Smooth muscle cell (in vitro differentiated cells): Measurements from ENCODE around the gene KIF16B. TPM values are rescaled to one million over a fixed set of nuclear protein-coding genes. Genes with fewer than 3 reads are reported as not detected.

ENCODE experiments used
- DNase-seq: peaks from one replicate; lab custom pipeline; 2025; ENCODE audit not compliant: unreplicated experiment; lab: John Stamatoyannopoulos, UW
- H2AFZ ChIP-seq: fragments of 200-600 bp; sonication (generic); 2 replicates; pipeline ENCODE4 v1.6.0; 2016; ENCODE audit warnings: antibody characterized with exemption, low read depth, mild to moderate bottlenecking
- H3F3A ChIP-seq: fragments of 200-600 bp; sonication (generic); 2 replicates; pipeline ENCODE4 v1.6.0; 2017; ENCODE audit warnings: antibody characterized with exemption, low read depth
- H3K27ac ChIP-seq: fragments of 200-600 bp; sonication (generic); 2 replicates; pipeline ENCODE4 v1.5.1; 2016; ENCODE audit warnings: low read depth, mild to moderate bottlenecking
- H3K27me3 ChIP-seq: fragments of 200-600 bp; sonication (generic); 2 replicates; pipeline ENCODE4 v1.6.1; 2016; ENCODE audit warnings: low read depth, mild to moderate bottlenecking
- H3K36me3 ChIP-seq: fragments of 200-600 bp; sonication (generic); 2 replicates; pipeline ENCODE4 v1.5.1; 2016; ENCODE audit warnings: low read depth
- H3K4me1 ChIP-seq: fragments of 200-600 bp; sonication (generic); 2 replicates; pipeline ENCODE4 v1.5.1; 2016; ENCODE audit warnings: low read depth
- H3K4me2 ChIP-seq: fragments of 200-600 bp; sonication (generic); 2 replicates; pipeline ENCODE4 v1.6.0; 2016; ENCODE audit warnings: mild to moderate bottlenecking
- H3K4me3 ChIP-seq: fragments of 200-600 bp; sonication (generic); 2 replicates; pipeline ENCODE4 v1.5.1; 2016; ENCODE audit warnings: mild to moderate bottlenecking
- H3K79me2 ChIP-seq: fragments of 200-600 bp; sonication (generic); 2 replicates; pipeline ENCODE4 v1.6.0; 2016; ENCODE audit warnings: low read depth, mild to moderate bottlenecking
- H3K9ac ChIP-seq: fragments of 200-600 bp; sonication (generic); 2 replicates; pipeline ENCODE4 v1.6.0; 2016; ENCODE audit warnings: low read depth
- H3K9me3 ChIP-seq: fragments of 200-600 bp; sonication (generic); replicated peaks from 2 replicates; pipeline ENCODE4 v1.5.1; 2016; ENCODE audit warnings: low read depth
- H4K20me1 ChIP-seq: fragments of 200-600 bp; sonication (generic); 2 replicates; pipeline ENCODE4 v1.6.0; 2016; ENCODE audit warnings: low read depth
- WGBS: methylation state at CpG from one replicate; pipeline ENCODE4 v1.1.7; 2016; ENCODE audit warnings: low lambda C conversion rate; 5-methylcytosine and 5-hydroxymethylcytosine counted together
- polyA plus RNA-seq: library from polyadenylated mRNA; unstranded; fragments of >200 nt; fragmentation: Nextera tagmentation; extraction: Ambion mirVana; gene quantifications from 2 replicates; pipeline ENCODE4 v1.2.1, GENCODE V29; 2016
- total RNA-seq: library from RNA; depleted of rRNA; stranded (reverse); fragments of >200 nt; gene quantifications from 2 replicates; pipeline ENCODE4 v1.2.3, GENCODE V29; 2014
- TF ChIP-seq, protein P1 (sequence below): fragments of 200-600 bp; sonication (generic); IDR thresholded peaks from 2 replicates; pipeline ENCODE4 v1.5.1; 2017; ENCODE audit warnings: borderline replicate concordance, mild to moderate bottlenecking, antibody characterized with exemption; ENCODE audit not compliant: insufficient read depth, poor library complexity, severe bottlenecking

Gene KIF16B
- total and polyA plus RNA-seq, 2 experiments from 2014 or later, result 3.6 to 12.9 TPM

DNA sequence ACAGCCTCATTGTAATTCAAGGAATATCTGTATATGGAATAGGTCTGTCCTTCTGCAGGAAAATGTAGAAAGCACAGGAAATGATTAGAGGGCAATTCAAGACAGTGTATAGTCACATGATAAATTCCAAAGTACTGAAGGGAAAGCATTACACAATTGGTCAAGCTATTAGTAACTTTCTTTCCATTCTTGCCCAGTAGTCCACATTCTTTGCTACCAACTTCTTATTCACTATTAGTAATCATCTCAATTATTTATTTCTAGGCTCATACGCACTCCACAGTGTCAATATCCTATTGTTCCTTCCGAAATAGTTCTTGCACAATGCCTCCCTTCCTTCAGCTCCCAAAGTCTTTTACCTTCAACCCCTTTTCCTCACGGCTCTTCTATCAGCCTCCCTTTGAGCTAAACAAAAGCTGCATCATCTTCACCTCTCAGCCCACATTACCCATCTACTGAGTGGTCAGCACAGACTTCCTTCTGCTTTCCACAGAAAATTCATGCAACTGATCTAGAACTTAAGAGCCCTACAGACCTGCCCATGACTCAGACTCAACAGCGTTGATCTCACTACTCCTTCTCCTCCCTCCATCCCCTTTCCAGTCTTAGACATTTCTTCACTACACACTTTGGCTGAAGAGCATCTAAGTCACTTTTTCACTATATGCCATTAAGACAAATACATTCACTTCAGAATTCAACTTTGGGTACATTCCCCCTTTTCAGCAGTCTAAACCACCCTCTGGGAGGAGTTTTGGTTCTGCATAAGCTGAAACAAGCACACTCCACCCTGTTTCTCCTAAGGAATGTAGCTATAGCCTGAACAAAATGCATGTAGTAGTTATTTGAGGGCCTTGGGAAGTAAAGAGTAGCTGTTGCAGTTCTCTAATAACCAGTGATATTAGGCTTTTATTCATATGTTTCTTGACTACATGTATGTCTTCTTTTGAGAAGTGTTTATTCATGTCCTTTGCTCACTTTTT is 157.9 kb downstream of the KIF16B start:
- Histone ChIP-seq H3K4me1 (no peaks in the 10 kb centered on the region), H3K4me2 (no peak overlapping the region), H3K4me3 (no peak overlapping the region), H3K36me3 (peaks cover 3% of the 10 kb centered on the region), H3K9ac (no peak overlapping the region), H3K27me3 (no peaks in the 10 kb centered on the region), H3K9me3 (no peaks in the 10 kb centered on the region), H3K27ac (no peak overlapping the region), H2AFZ (no peak overlapping the region), H3K79me2 (no peaks in the 10 kb centered on the region), H3F3A (no peaks in the 10 kb centered on the region), H4K20me1 (no peaks in the 10 kb centered on the region)
- no peak for DNase-seq
- TF ChIP-seq, protein P1, sequence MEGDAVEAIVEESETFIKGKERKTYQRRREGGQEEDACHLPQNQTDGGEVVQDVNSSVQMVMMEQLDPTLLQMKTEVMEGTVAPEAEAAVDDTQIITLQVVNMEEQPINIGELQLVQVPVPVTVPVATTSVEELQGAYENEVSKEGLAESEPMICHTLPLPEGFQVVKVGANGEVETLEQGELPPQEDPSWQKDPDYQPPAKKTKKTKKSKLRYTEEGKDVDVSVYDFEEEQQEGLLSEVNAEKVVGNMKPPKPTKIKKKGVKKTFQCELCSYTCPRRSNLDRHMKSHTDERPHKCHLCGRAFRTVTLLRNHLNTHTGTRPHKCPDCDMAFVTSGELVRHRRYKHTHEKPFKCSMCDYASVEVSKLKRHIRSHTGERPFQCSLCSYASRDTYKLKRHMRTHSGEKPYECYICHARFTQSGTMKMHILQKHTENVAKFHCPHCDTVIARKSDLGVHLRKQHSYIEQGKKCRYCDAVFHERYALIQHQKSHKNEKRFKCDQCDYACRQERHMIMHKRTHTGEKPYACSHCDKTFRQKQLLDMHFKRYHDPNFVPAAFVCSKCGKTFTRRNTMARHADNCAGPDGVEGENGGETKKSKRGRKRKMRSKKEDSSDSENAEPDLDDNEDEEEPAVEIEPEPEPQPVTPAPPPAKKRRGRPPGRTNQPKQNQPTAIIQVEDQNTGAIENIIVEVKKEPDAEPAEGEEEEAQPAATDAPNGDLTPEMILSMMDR, result no peak
- 92% methylated on average over 4 of the region's 4 CpGs for WGBS

DNA sequence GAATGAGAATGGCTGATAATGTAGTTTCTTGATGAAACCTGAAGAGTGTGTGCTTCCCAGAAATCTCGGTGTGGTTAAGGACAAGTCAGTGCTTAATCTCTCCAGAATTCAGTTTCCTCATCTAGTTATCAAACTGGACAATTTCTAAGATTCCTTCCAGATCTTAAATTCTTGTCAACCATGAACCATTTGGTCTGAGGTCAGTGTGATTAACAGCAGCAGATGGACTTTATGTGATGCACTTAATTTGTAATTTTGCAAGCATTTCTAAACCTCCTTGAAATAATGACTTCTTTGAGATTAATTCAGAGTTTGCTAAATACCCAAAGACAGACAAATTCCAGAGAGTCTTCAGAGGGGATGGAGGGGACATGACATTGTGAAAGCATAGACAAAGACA is 160.3 kb downstream of the KIF16B start:
- Histone ChIP-seq H3K9me3 (no peaks in the 10 kb centered on the region), H3K4me2 (no peak overlapping the region), H3K27me3 (no peaks in the 10 kb centered on the region), H3K4me3 (no peak overlapping the region), H3F3A (no peaks in the 10 kb centered on the region), H2AFZ (no peak overlapping the region), H4K20me1 (no peaks in the 10 kb centered on the region), H3K4me1 (no peaks in the 10 kb centered on the region), H3K36me3 (peaks cover 3% of the 10 kb centered on the region), H3K79me2 (no peaks in the 10 kb centered on the region), H3K9ac (no peak overlapping the region), H3K27ac (no peak overlapping the region)
- TF ChIP-seq, protein P1, result no peak
- DNase-seq, result no peak
- 100% methylated on average over 1 of the region's 1 CpG for WGBS

DNA sequence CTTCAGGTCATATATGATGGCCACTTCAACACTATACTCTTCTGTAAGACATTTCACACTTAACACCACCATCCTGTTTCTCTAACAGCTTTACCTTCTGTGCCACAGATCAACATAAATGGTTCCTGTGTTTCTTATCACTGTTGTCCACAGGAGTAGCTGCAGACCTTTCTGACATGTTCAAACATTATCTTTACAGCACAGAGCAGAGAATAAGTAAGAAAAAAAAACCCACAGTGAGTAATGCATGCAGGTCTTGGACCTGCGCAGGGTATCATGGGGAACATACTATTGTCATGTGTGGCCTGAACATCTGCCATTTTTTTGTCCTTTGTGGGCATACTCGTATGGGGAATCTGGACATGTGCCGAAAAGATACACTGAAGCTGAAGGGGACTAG is 161.9 kb downstream of the KIF16B start:
- no peaks in the 10 kb centered on the region for H3K9me3 ChIP-seq
- H4K20me1 ChIP-seq, result no peaks in the 10 kb centered on the region
- no peak overlapping the region for H2AFZ ChIP-seq
- no peak overlapping the region for H3K9ac ChIP-seq
- DNase-seq, result no peak
- H3F3A ChIP-seq, result no peaks in the 10 kb centered on the region
- TF ChIP-seq, protein P1, result no peak
- H3K27ac ChIP-seq, result no peak overlapping the region
- WGBS, result 98% methylated on average over 3 of the region's 3 CpGs
- no peaks in the 10 kb centered on the region for H3K27me3 ChIP-seq
- peaks cover 3% of the 10 kb centered on the region for H3K36me3 ChIP-seq
- H3K4me3 ChIP-seq, result no peak overlapping the region
- H3K79me2 ChIP-seq, result no peaks in the 10 kb centered on the region
- H3K4me1 ChIP-seq, result no peaks in the 10 kb centered on the region
- H3K4me2 ChIP-seq, result no peak overlapping the region
